GM18508 (cell line): Measurements from ENCODE around the gene NOTUM.

Source experiments
- ATAC-seq: cut with Tn5 transposase; IDR thresholded peaks from one replicate; pipeline ENCODE4 v1.9.1; 2021; ENCODE audit warnings: moderate number of reproducible peaks; ENCODE audit not compliant: insufficient read depth, unreplicated experiment

NOTUM gene

GRCh38 chr17:81913394-81914102, 47.4 kb downstream of the NOTUM start:
- no peak for ATAC-seq

GRCh38 chr17:81912441-81913309, 48.3 kb downstream of the NOTUM start:
- ATAC-seq, result no peak

- ATAC-seq, result no peak
Observed at GRCh38 chr17:81911969-81912368, 49.0 kb downstream of the NOTUM start.

GRCh38 chr17:81911277-81911961, 49.6 kb downstream of the NOTUM start, which contains the start of gene PCYT2:
TSS of gene PCYT2 (minus strand) at chr17:81911399. CDS start at chr17:81911355, 44 bp downstream.
- no peak for ATAC-seq

DNA sequence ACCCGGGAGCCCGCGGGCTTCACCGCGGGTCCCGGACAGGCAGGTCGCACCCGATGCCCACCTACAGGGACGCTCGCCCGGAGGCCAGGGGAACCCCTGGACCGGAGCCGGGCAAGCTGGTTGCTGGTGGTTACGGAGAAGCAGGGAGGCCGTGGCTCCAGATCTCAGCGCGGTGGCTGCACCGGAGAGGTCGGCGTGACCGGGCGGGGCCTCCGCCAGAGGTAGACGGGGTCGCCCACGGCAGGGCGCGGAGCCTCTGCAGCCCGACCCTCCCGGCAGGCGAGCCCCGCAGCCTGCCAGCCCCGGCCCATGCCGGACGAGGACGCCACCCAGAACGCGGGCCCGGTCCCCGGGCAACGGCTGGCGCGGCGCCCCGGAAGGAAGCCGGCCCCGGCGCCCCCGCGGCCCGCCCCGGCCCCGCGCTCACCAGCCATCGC, 50.1 kb downstream of the NOTUM start:
- no peak for ATAC-seq

DNA sequence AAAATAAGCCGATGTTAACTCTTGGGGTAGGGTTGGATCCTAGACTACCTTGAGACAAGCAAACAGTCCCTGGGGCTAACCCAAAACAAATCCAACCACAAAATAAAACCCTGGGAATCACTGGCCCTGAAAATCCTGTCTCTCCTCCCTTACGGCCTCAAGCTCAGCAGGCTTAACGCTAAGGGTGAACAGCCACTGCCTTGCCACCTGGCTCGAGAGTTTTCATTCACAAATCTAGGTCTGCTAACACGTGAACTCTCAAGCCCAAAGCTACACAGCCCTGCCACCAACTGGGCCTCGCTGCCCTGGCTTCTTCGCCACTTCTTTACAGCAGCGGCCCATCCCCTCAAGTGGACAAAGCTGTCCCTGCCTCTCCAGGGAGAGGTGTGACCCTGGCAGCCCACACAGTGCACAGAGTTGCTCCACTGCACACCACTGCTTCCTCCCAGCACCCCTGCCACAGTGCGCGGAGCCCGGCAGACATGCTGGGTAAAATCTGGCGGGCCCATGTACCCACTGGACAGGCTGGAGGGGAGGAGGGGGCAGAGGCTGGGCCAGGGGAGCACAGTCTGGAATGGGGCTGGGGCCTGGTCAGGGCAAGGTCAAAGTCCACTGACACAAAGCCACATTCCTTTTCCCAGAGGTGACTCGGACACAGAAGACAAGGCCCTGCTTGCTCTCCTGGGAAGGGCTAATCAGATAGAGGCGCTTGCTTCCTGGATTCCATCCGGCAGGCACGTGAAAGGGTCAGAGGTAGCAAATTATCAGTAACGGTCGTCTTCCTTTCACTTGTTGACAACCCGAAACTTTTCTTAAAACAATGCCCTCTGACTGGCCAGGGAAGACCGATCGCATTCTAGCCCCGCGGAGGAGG, 50.8 kb downstream of the NOTUM start:
- ATAC-seq, result no peak

GRCh38 chr17:81909231-81909630, 51.8 kb downstream of the NOTUM start:
- no peak for ATAC-seq

GRCh38 chr17:81908793-81909192, 52.2 kb downstream of the NOTUM start:
- no peak for ATAC-seq

GRCh38 chr17:81907219-81908145, 53.5 kb downstream of the NOTUM start:
- no peak for ATAC-seq

DNA sequence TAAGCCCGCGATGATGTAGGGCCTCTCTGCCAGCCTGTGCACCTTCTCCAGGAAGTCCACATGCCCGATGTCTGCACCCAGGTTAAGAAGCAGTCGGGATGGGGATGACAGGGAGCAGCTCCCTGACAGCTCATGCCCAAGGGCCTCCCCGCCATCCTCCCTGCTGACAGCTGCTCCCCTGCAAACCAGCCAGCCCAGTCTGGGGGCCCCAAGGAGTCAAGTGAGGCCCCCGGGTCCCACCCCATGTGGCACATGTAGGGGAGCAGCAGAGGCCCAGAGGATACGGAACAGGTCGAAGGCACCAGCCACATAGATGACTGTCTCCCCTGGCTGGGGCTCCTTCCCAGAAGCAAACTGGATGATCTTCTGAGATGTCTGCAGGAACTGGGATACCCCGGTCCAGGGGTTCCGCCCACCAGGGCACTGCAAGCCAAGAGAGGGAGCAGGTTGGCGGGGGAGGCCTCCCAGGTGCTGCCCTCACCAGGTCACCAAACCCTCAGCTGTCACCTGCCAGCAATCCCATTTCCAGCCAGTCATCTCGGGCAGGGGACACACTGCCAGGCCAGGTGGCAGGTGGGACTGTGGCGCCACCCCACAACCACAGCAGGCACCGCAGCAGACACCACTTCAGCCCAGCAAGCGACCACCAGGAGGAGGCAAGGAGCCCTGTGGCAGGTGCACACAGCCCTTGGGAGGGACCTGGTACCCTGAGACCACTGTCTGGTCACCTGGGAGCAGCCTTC, 54.3 kb downstream of the NOTUM start:
- ATAC-seq, result no peak

- ATAC-seq, result no peak
Observed at GRCh38 chr17:81905993-81906392, 55.0 kb downstream of the NOTUM start.

DNA sequence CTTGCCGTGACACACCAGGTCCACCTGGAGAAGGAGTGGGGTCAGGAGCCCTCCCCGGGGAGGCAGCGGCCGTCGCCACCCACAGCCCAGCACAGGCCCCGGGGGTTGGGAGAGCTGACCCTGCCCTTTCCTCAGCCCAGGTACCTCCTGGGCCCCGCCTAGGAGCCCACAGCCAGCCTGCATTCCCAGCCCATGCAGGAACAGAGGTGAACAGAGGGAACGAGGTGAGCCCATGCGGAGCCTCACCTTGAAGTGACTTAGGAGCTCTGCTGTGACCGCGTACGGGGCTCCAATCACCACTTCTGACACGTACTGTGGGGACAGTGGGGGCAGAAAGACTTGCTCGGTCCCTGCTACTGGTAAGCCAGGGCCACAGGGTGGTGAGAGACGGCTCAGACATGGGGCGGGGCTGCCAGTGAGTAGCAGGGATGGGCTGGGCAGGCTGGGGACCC, 55.5 kb downstream of the NOTUM start:
- ATAC-seq, result no peak

DNA sequence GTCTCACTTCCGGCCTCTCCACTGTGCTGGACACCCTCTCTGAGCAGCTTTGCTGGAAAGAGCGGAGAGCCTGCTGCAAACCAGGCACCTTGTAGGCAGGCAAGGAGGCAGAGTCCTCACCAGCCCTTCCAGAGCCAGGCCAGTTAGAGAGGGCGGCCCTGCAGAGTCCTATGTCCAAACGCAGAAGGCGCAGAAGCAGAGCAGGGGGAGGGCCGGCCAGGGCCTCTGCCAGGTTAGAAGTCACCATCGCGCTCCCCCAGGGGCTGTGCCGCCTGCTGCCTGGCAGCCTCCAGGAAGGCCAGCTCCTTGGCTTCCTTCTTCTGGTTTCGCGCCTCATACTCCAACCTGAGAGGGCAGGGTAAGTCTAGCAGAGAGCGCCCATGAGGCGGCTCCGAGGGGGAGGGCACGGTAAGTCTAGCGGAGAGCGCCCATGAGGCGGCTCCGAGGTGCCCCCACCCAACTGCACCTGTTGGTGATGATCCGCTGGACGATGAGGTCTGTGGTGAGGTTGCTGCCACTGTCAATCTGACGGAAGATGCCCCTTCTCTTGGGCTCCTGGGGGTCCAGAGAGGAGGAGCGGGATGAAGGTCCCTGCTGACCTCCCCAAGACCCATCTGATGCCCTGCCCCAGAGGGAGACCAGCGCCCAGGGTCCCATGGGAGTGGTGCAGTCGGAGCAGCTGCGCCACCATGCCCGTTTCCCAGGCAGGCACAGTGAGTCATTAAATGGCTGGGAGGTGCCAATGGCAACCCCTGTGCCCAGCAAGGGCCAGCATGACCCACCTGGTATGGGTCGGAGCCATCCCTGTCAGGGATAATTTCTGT, 56.2 kb downstream of the NOTUM start:
- no peak for ATAC-seq

DNA sequence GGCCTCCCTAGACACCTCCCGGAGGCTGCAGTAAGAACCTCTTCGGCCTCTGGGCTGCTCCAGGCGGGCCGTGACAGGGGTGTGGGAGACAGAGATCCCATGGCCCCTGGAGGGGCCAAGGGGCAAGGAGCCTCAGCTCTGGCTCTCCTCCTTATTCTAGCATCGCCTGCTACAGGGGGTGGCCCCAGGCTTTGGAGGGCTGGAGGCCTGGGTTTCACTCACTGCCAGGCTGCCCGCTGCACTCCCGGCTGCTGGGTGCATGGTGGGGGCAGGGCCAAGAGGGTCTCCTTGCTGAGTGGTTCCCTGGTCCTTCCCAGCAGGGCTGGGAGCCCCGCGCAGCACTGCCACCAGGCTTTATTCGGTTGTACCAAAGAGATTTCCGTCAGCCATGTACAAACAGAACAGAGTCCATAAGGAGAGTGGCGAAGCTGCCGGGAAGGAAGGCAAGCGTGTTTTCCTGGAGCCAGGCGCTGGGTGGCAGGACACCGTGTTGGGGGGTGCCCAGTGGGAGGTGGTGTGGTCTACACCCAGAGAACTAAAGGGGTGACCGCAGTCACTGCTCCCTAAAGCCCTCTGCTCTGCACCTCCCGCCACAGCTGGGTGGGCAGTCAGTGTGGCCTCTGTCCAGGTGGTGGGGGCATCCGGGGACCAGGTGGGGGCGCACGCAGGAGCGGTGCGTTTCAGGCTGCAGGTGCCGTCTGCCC, 56.9 kb downstream of the NOTUM start:
- ATAC-seq, result no peak

- ATAC-seq, result no peak
Observed at GRCh38 chr17:81903415-81903831, 57.6 kb downstream of the NOTUM start.

- ATAC-seq, result no peak
Observed at GRCh38 chr17:81902653-81903414, 58.2 kb downstream of the NOTUM start.
